ENCODE results near the gene KCNQ1. TPM values are rescaled to one million over a fixed set of nuclear protein-coding genes. Genes with fewer than 3 reads are reported as not detected.

KCNQ1 gene
- total and polyA plus RNA-seq, 2 donors (not counting 1 experiment from before 2014, with no cell fraction given), result not detected

- H3K4me1 ChIP-seq (ENCODE audit: control insufficient read depth, extremely low read depth, insufficient read depth, low read length), result no peaks in the 10 kb centered on the region
- DNase-seq (ENCODE audit: low read depth in 2 of 2), result no peak
- H3K4me3 ChIP-seq (replicated peaks in 1 of 4; ENCODE audit: control extremely low read depth in 1 of 4, insufficient read depth in 1 of 4, low read depth in 3 of 4, low read length in 4 of 4), result no peak overlapping the region
- H3K36me3 ChIP-seq (ENCODE audit: control insufficient read depth, insufficient read depth, low read length), result no peaks in the 10 kb centered on the region
- no peak overlapping the region for H3K4me2 ChIP-seq (ENCODE audit: extremely low read depth, insufficient read depth, low read length)
- H3K79me2 ChIP-seq (ENCODE audit: control insufficient read depth, insufficient read depth, low read length), result no peaks in the 10 kb centered on the region
- H3K9ac ChIP-seq (ENCODE audit: insufficient read depth, low read length), result no peak overlapping the region
- no peak overlapping the region for H3K27ac ChIP-seq (ENCODE audit: insufficient read depth, low read length)
- no peaks in the 10 kb centered on the region for H3K27me3 ChIP-seq (ENCODE audit: control insufficient read depth, insufficient read depth, low read length)
- TF ChIP-seq EZH2 (IDR thresholded peaks at IDR 0.05; ENCODE audit: low read length, missing control alignments), result no peak
- no peak for TF ChIP-seq CTCF (conservative IDR thresholded peaks at IDR 0.05 in 1 of 2, IDR thresholded peaks at IDR 0.05 in 1 of 2; ENCODE audit: low read depth in 1 of 2, low read length in 2 of 2)
- no peaks in the 10 kb centered on the region for H4K20me1 ChIP-seq (ENCODE audit: control insufficient read depth, extremely low read depth, insufficient read depth, low read length)
- H3K9me3 ChIP-seq (ENCODE audit: control insufficient read depth, insufficient read depth, low read depth, low read length), result no peaks in the 10 kb centered on the region
- no peak overlapping the region for H2AFZ ChIP-seq (ENCODE audit: low read length)
Measured at GRCh38 chr11:2524446-2525165, 79.8 kb downstream of the KCNQ1 start.

GRCh38 chr11:2525166-2525861 is 80.5 kb downstream of the KCNQ1 start:
- Histone ChIP-seq H3K4me2 (ENCODE audit: extremely low read depth, insufficient read depth, low read length) (no peak overlapping the region), H3K79me2 (ENCODE audit: control insufficient read depth, insufficient read depth, low read length) (no peaks in the 10 kb centered on the region), H3K9ac (ENCODE audit: insufficient read depth, low read length) (no peak overlapping the region), H3K27me3 (ENCODE audit: control insufficient read depth, insufficient read depth, low read length) (no peaks in the 10 kb centered on the region), H3K27ac (ENCODE audit: insufficient read depth, low read length) (no peak overlapping the region), H2AFZ (ENCODE audit: low read length) (no peak overlapping the region), H3K4me3 (replicated peaks in 1 of 4; ENCODE audit: control extremely low read depth in 1 of 4, insufficient read depth in 1 of 4, low read depth in 3 of 4, low read length in 4 of 4) (no peak overlapping the region), H3K36me3 (ENCODE audit: control insufficient read depth, insufficient read depth, low read length) (no peaks in the 10 kb centered on the region), H4K20me1 (ENCODE audit: control insufficient read depth, extremely low read depth, insufficient read depth, low read length) (no peaks in the 10 kb centered on the region), H3K9me3 (ENCODE audit: control insufficient read depth, insufficient read depth, low read depth, low read length) (no peaks in the 10 kb centered on the region), H3K4me1 (ENCODE audit: control insufficient read depth, extremely low read depth, insufficient read depth, low read length) (no peaks in the 10 kb centered on the region)
- TF ChIP-seq EZH2 (IDR thresholded peaks at IDR 0.05; ENCODE audit: low read length, missing control alignments) (no peak), CTCF (conservative IDR thresholded peaks at IDR 0.05 in 1 of 2, IDR thresholded peaks at IDR 0.05 in 1 of 2; ENCODE audit: low read depth in 1 of 2, low read length in 2 of 2) (no peak)
- DNase-seq (ENCODE audit: low read depth in 2 of 2), result no peak

GRCh38 chr11:2525941-2526807 is 81.4 kb downstream of the KCNQ1 start:
- no peak overlapping the region for H3K27ac ChIP-seq (ENCODE audit: insufficient read depth, low read length)
- no peak overlapping the region for H3K4me2 ChIP-seq (ENCODE audit: extremely low read depth, insufficient read depth, low read length)
- no peak overlapping the region for H3K9ac ChIP-seq (ENCODE audit: insufficient read depth, low read length)
- H3K4me1 ChIP-seq (ENCODE audit: control insufficient read depth, extremely low read depth, insufficient read depth, low read length), result no peaks in the 10 kb centered on the region
- no peak for DNase-seq (ENCODE audit: low read depth in 2 of 2)
- H3K36me3 ChIP-seq (ENCODE audit: control insufficient read depth, insufficient read depth, low read length), result no peaks in the 10 kb centered on the region
- H2AFZ ChIP-seq (ENCODE audit: low read length), result no peak overlapping the region
- no peak overlapping the region for H3K4me3 ChIP-seq (replicated peaks in 1 of 4; ENCODE audit: control extremely low read depth in 1 of 4, insufficient read depth in 1 of 4, low read depth in 3 of 4, low read length in 4 of 4)
- no peaks in the 10 kb centered on the region for H3K79me2 ChIP-seq (ENCODE audit: control insufficient read depth, insufficient read depth, low read length)
- H3K27me3 ChIP-seq (ENCODE audit: control insufficient read depth, insufficient read depth, low read length), result no peaks in the 10 kb centered on the region
- H4K20me1 ChIP-seq (ENCODE audit: control insufficient read depth, extremely low read depth, insufficient read depth, low read length), result no peaks in the 10 kb centered on the region
- no peaks in the 10 kb centered on the region for H3K9me3 ChIP-seq (ENCODE audit: control insufficient read depth, insufficient read depth, low read depth, low read length)
- TF ChIP-seq CTCF (conservative IDR thresholded peaks at IDR 0.05 in 1 of 2, IDR thresholded peaks at IDR 0.05 in 1 of 2; ENCODE audit: low read depth in 1 of 2, low read length in 2 of 2) (no peak), EZH2 (IDR thresholded peaks at IDR 0.05; ENCODE audit: low read length, missing control alignments) (no peak)

All from fibroblast of lung (primary cell).